Epidermal melanocyte (primary cell): Measurements from ENCODE around the gene ASXL2.

Experiments used
- DNase-seq: peaks from one replicate; pipeline ENCODE4 v3.0.0; 2011; ENCODE audit warnings: low spot score; ENCODE audit not compliant: insufficient read length

ASXL2 gene

DNA sequence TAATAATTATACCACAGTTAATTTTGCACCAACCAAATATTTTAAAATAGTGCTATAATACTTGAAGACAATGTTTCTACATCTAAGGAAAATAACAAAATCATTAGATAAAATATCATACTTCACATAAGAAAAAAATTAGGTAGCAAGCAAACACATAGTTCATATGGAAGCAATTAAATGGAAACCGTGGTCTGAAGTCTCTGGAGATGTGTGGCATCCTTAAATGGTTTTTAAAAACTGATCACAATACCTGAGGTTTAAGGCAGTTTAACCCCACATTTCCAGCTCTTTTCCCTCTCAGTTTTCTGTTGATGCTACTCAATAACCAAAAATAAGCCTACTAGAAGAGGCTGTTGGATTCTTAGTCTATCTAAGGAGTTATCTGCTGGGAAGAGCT lies 71.3 kb downstream of the ASXL2 start:
- no peak for DNase-seq

GRCh38 chr2:25805987-25806386 lies 72.3 kb downstream of the ASXL2 start:
- DNase-seq, result no peak

DNA sequence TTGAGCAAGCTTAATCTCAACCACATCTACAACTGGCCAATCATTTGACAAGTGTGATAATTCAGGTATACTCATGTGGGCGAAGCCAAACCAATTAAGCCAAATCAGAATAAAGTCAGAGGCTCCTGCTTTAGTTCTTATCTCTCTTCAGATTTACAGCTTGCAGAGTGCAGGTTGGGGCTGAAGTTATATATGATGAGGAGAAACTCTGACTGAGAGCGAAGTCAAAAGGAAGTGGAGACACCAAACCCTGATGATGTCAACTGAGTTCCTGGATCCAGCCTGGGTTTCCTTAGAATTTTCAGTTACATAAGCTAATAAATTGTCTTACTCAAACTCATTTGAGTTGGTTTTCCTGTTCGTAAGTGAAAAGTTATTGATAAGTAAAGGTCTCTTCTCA lies 73.9 kb downstream of the ASXL2 start:
- DNase-seq, result no peak

DNA sequence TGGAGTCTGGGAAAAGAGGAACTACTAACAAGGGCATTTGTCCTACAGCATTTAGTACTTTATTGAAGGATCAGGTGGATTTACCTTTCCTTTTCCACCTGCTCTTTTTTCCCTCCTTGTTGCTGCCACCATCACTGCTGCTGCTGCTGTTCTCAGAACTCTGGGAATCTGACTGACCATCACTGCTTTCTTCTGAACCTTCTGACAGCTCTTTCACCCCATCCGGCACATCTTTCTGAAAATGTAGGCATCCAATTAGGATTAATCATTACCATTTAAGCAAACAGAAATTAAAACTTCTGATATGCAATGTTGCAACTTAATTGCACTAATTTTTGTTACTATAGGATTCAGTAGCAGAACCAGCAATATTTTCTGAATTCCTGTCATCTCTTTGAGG lies 79.0 kb downstream of the ASXL2 start:
- DNase-seq, result no peak

- DNase-seq, result no peak
Measured at GRCh38 chr2:25797620-25798488, 80.4 kb downstream of the ASXL2 start.

- no peak for DNase-seq
Measured at GRCh38 chr2:25794544-25795276, 83.6 kb downstream of the ASXL2 start.

DNA sequence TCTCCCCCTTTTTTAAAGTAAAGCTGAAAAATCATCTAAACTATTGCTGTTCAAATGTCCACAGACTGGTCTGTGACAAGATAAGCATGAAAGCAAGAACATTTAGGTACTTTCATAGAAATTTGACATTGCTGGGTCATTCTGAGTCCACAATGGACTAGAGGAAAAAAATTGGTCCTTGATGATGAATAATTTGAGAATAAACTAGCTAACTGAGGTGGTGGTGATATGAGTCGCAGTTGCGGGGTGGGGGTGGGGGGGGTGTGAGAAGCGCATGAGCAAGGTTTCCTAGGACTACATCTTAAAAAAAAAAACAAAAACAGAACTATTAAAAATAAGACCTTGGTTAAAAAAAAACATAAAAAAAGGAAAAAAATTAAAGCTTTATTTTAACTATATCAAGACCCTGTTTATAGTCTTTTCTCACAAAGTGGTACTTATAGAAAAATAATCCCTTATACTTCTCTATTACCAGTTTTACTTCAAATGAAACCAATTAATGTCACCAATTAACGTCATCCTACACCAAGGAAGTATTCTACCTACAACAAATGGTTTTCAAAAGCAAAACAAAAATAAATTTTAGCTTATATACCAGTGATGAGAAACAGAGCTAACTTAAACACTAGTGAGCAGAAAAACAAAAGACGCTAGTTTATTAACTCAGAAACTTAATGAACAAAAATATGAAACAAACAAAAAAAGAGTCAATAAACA lies 88.1 kb downstream of the ASXL2 start:
- DNase-seq, result no peak

DNA sequence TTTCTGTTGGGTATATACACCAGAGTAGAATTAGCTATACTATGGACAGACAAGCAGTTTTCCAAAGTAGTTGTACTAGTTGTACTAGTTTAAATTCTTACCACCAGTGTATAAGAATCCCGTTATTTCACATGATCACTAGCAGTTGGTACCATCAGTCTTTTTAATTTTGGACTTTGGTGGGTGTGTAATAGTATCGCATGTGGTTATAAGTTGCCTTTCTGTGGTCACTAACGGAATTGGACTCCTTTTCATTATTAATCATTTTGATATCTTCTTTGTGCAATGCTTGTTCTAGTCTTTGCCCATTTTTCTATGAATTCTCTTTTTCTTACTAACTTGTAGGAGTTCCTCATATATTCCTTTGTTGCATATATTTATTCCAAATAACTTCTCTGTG lies 89.8 kb downstream of the ASXL2 start:
- no peak for DNase-seq

- DNase-seq, result no peak
Measured at GRCh38 chr2:25787020-25787419, 91.3 kb downstream of the ASXL2 start.

- no peak for DNase-seq
Measured at GRCh38 chr2:25784404-25784803, 93.9 kb downstream of the ASXL2 start.

DNA sequence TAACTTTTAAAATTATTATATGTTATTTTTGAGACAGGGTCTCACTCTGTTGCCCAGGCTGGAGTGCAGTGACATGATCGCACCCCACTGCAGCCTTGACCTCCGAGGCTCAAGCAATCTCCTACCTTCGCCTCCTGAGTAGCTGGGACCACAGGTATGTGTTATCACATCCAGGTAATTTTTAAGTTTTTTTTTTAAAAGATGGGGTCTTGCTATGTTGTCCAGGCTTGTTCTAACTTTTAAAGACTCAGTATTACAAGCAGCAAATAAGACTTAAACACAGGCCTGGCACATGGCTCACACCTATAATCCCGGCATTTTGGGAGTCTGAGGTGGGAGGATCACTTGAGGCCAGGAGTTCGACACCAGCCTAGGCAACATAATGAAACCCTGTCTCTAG lies 101.2 kb downstream of the ASXL2 start:
- no peak for DNase-seq

DNA sequence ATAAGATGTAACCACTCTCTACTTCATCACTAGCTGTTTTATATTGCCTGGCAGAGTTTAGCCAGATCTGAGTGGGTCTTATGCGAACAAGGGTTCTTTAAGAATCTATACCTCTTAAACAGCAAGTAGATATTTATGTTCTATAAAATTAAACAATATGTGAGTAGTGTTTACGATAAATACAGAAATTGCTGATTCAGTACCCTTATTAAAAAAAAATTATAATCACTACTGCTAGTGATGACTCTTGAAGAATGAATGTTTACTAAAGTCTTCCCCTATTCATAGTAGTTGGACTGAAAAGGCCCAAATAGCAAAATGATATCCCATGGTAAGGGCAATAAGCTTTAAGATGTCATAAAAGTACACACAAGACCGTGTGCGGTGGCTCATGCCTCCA lies 106.2 kb downstream of the ASXL2 start:
- no peak for DNase-seq

GRCh38 chr2:25763575-25763974 lies 114.7 kb downstream of the ASXL2 start:
- DNase-seq, result no peak

DNA sequence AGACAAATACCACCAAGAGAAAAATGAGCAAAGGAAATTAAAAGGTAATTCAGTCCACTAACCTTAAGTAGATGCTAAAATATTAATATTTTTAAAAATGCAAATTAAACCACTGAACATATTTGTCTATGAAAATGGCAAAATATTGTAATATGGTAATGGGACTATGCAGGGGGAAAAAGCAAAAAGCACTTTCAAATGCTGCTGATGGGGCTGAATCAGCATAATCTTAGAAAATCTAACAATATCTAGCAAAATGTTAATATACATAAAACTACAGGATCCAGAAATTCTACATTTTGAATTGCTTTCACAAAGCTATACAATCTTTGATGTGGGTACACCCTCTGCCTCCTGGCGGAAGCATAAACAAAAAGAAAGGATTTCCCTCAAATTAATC lies 118.0 kb downstream of the ASXL2 start:
- DNase-seq, result no peak

DNA sequence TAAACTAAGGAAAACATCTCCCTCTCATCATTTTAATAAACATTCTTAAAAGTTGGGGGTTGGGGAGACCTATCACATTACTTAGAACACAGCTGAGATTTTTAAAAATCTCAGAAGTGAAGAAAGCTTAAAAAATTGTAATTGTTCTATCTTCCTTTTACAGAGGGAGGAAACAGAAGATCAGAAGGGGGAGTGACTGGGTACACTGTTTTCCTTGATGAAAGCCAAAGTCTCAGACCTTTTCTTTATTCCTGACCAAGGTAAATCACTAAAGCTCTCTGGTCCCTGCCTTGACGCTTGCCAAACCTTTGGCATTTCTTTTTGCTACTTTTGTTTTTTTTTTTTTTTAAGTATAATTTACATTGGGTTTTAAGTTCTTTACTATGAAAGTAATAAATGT lies 119.9 kb downstream of the ASXL2 start:
- DNase-seq, result no peak

DNA sequence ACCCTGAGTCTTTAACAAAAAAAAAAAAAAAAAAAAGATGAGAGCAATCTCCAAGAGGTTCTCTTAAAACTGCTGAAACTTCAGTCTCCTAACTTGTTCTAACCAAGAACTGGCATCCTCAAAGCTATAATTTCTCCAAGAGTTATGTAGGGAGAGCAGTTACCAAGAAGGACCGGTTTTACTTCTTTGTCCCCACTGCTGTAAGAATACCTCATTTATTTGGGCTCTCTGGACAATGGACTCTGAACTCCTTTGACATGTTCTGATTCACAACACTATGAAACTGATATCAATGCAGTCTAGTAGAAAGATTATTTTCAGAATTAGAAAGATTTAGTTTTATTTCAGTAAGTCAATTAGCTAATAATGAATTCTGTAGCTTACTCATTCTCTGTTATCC lies 120.4 kb downstream of the ASXL2 start:
- DNase-seq, result no peak

GRCh38 chr2:25756536-25756935 lies 121.8 kb downstream of the ASXL2 start:
- no peak for DNase-seq

DNA sequence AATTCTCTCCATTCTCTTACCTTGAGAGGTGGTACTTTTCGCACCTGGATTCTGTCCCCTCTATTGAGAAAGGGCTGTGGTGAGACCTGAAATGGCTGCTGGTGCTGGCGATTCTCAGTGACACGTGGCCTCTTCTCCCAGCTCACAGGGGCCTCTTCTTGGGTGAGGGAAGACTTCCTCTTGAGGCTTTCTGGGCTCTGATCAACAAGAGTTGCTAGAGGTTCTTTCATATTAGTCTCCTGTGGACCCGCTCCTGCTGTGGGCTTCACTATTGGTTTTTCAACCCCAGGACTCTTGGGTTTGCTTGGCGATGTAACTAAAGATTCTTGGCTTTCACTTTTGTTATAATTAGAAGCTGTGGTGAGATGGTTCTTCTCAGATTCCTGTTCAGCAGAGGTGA lies 128.6 kb downstream of the ASXL2 start:
- DNase-seq, result no peak

- DNase-seq, result no peak
Measured at GRCh38 chr2:25744055-25744454, 134.2 kb downstream of the ASXL2 start.

- DNase-seq, result no peak
Measured at GRCh38 chr2:25743132-25743830, 135.0 kb downstream of the ASXL2 start.

DNA sequence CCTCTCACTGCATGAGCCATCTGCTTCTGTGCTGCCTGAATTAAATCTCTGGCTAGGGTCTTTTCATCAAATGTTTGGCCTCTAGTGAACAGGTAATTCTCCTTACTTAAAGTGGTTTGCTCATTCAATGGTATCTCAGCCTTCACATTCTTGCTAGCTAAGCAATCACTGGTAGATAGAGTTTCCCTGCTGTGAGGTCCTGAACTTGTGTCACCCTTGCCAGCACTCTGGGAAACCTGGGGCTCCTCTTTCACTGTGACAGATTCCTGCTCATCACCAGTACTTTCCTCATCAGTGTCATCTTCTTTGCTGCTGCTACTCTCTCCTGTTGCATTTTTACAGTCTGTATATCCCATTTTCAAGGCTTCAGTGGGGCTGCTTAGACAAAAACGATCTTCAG lies 135.8 kb downstream of the ASXL2 start:
- DNase-seq, result no peak
